ENCODE results near the gene TBC1D8.

DNA sequence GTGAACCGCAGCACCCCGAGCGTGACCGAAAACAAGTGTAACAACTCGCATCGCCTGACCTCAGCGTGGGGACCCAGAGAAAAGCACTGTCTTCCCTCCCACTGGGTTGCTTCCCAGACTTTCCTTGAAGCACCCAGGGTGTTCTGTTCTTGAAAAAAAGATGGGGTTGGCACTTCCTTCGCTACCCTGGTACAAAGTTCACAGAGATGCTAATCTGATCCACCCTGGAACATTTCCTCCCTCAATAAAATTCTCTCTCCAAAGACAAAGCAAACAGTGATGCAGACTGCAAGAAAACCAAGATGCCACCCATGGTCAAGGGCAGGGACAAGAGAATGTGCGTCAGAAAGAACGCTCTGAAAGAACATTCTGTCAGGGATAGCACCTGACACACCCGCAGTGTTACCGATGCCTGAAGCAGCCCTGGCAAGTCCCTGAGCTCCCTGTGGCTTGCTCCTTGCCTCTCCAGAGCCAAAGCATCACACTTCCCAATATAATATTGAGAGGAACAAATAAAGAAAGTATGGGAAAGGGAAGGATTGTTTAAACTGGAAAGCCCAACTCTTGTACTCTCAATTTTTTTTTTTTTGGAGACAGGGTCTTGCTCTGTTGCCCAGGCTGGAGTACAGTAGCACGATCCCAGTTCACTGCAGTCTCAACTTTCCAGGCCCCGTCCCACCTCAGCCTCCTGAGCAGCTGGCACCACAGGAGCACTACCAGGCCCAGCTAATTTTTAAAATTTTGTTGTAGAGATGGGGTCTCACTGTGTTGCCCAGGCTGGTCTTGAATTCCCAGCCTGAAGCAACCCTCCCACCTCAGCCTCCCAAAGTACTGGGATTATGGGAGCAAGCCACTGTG, 70.7 kb downstream of the TBC1D8 start:
- no peak for TF ChIP-seq CTCF (IDR thresholded peaks at IDR 0.05)
- TF ChIP-seq POLR2A (IDR thresholded peaks at IDR 0.05) = peak; percentile 48 to 83
